Umbilical cord (tissue), 2 donors: ENCODE measurements around the gene LITAFD. TPM values are rescaled to one million over a fixed set of nuclear protein-coding genes. Genes with fewer than 3 reads are reported as not detected.
"Not testable (repeated sequence)": the region's sequence is repeated elsewhere in the genome, so short reads cannot be mapped to it uniquely, and the experiment has no call there.

Source experiments
- DNase-seq: peaks from one replicate; pipeline ENCODE4 v3.0.0-alpha.2; 2015; ENCODE audit warnings: low spot score
- total RNA-seq: library from RNA; depleted of rRNA; stranded (reverse); fragments of >200 nt; gene quantifications from one replicate; pipeline ENCODE4 v1.2.3, GENCODE V29; 2014; ENCODE audit warnings: low replicate concordance; ENCODE audit not compliant: insufficient read depth

LITAFD gene
- total RNA-seq, result 0.48 TPM

DNA sequence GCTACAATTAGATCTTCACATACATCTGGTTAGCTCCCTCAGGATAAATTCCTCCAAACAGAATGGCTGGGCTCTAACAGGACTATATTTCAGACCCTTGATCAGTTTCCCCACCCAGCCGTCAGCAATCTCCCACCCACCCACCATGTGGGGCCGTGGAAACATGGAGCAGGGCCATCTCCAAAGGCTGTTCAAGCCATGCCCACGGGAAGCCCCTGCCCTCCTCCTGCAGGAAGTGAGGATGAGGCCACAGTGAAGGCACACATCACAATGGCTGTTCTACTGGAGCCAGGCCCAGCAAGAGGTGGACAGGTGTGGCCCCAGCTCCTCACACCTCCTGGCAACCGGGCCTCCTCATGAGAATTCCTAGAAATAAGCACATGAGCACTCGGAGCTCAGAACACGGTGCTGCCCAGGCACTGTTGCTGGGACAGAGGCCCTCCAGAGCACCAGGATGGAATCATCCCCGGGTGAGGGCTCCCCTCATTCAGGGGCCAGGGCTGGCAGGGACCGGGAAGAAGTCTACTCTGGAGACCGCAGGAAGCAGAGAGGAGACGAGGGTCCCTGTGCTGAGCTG lies at the start of gene LITAFD:
LITAFD (plus strand) TSS at position 311 of the 577 bp plus-strand sequence. CDS start 2,005 bp downstream, outside the sequence.
- no peak for DNase-seq

DNA sequence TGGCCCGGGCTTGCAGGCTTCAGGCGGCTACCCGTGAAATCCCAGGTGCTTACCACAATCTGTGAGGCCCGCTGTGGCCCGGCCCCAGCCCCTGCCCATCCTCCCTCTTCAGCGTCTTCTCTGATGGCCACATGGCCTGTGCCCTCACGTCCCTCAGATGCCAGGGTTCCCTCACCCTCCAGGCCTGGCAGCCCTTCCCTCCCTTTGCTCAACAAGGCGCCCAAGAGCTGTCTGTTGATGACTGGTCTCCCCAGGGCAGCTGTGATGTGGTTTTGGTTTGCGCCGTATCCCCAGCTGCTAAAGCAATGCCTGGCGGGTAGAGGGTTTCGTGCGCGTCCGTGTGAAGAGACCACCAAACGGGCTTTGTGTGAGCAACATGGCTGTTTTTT lies 49.4 kb upstream of the LITAFD start:
- no peak for DNase-seq

DNA sequence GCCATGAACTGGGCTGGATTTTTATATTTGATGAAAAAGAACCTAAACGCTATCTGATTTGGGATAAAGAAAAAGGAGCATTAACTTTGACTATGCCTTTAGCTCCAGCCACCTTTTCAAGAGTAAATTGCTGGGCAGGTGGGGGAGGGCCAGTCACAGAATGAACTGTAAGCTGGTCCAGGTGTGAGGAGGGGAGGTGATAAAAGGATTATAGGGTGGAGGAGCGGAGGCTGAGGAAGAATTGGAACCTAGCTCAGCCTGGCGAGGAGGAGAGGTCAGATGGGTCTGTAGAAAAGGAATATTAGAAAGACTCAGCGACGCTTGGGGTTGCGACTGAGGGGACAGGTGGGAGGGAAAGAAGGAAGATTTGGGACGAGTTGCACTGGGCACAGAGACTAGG lies 45.4 kb upstream of the LITAFD start:
- not testable (repeated sequence) for DNase-seq

DNA sequence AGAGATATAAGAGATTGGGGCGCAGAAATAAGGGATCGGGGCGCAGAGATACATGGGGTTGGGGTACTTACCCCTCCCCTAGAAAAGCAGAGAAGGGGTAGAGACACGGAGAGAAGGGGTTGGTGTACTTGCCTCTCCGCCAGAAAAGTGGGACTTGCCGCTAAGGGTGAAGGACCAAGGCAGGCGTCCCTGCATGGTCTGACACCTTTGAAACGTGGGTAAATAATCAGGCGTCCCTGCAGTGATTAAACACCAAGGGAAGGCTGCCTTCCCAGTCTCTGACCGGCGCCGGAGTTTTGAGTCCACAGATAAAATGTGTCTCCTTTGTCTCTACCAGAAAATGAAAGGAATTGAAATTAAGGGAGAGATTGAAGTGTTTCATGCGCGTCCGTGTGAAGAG lies 44.6 kb upstream of the LITAFD start:
- DNase-seq, result not testable (repeated sequence)

DNA sequence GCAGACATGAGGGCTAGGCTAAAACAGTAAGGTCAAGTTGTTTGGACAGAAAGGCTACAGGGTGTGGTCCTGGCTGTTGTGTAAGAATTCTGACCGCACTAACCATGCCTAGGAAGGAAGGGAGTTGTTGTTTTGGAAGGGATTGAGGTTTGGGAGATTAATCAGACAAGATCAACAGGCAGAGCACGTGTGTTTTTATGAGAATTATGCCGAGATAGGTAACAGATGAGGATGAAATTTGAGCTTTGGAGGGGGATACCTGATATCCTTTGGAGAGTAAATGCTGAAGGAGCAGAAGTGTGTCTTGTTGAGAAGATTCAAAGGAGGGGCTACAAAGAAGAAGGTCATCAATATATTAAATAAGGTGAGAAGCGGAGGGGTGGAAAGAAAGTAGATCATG lies 40.1 kb upstream of the LITAFD start:
- not testable (repeated sequence) for DNase-seq

DNA sequence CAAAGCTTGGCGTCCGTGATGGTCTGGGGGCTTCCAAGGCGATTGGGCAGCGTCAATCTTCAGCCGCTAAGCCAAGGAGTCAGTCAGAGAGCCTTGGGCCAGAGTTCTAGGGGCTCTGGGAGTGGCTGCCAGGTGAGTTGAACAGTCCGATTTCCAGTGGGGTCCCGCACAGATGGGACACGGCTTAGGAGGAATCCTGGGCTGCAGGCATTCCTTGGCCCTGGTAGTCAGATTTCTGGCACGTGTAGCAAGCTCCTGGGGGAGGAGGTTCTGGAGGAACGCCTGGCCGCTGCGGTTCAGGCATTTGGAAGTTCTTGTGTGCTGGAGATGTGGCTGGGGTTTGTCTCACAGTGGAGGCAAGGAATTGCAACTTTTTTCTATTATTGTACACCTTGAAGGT lies 38.9 kb upstream of the LITAFD start:
- DNase-seq, result not testable (repeated sequence)

DNA sequence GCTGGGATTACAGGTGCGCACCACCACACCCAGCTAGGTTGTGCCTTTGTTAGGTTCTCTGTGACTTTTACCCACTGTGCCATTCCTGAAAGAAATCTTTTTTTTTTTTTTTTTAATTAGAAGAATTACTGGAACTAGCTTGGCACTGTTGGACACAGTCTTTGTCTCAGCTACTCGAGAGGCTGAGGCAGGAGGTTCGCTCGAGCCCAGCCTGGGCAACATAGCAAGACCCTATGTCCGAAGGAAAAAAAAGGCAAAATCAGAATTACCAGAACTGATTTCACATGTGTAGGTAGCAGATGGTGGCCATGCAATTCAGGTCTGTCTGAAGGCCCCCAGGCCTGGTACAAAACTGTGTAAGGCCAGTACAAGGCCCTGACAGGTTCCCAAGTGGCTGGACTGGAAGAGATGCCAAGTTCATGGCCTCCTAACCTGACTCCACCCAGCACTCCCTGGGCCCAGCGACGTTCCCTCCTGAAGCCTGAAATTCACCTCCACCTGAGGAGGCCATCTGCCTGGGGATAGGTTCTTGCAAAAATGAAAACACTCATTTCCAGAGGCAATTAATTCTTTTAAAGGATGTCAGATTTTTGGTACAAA lies 36.4 kb upstream of the LITAFD start:
- no peak for DNase-seq

DNA sequence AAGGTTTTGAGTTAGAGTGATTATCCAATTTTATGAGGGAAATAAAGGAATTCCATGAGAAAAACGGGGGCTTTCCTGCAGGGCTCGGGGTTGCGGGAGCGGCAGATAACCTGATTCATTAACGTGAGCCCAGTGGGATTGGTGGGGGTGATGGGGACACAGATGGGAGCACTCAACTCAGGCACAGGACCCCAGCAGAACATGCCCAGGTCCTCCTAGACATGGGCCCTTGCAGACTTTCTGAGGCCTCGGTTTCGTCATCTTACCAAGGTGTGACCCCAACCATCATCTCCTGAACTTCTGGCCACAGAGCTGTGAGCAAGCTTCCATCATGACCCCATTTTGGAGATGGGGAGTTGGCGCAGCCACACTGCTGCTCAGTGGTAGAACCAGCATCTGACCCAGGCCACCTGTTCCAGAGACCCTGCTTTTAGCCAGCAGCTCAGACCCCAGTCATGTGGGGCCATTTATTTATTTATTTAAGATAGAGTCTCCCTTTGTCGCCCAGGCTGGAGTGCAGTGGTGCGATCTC lies 35.7 kb upstream of the LITAFD start:
- DNase-seq, result no peak

DNA sequence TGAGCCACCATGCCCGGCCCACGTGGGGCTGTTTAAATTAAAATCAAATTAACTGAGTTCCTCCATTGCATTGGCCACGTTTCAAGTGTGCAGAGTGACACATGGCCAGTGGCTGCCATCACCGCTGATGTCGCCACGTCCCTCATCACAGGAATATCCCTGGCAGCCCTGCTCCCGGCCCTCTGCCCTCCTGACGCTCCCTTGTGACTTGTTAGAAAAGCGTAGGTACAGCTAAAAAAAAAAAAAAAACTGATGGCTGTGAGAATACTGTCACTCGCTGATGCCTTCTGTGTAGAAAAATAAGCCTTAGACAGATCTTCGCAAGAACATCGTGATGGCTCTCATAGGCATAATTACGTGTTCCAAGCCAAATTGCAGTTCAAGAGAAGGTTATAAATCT lies 35.0 kb upstream of the LITAFD start:
- DNase-seq, result no peak

DNA sequence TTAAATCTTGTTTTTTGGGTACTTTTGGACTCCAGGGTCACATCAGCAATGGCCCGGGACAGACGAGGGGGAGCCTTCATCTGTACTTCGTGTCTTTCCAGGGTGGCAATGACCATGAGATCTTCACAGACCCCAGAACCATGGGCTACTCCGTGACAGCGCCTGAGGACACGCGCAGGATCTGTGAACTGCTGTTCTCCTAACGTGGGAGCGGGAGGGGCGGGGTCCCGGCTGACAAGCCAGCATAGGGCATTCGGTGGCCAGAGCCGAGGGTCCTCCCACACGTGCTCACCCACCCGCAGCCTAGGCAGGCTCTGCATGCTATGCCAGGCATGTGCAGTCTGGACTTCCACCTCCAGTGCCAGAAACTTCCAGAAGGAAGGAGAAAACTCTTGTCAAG lies 34.5 kb upstream of the LITAFD start:
- DNase-seq, result no peak

DNA sequence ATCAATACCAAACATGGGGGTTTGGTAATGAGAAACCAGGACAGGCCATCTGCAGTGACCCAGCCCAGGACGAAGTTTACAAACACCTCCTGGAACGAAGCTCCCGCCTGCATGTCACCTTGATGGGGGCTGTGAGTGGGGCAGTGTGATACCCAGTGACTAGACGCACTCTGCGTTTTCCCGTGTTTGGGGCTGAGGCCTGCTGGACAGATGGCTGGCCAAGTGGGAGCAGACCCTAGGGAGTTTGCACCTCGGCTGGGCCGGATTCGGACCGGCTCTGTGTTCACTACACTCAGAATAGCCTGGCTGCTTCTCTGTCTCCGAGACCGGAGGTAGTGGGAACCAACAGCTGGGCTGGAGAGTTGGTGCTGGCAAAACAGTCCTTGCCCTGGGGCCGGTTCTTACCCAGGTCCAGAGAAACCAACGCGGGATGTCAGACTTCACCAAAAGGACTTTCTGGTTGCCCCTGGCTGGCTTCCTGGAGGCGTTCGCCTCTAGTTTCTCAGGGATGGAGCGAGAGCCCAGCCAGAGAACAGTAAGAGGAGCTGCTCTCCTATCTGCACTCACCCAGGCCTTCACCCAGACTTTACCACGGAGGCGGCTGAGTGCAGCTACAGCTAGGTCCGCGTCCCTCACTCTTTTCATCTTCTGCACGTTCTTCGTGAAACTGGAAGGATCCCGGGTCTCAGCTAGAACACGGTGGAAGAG lies 33.8 kb upstream of the LITAFD start:
- DNase-seq, result no peak

DNA sequence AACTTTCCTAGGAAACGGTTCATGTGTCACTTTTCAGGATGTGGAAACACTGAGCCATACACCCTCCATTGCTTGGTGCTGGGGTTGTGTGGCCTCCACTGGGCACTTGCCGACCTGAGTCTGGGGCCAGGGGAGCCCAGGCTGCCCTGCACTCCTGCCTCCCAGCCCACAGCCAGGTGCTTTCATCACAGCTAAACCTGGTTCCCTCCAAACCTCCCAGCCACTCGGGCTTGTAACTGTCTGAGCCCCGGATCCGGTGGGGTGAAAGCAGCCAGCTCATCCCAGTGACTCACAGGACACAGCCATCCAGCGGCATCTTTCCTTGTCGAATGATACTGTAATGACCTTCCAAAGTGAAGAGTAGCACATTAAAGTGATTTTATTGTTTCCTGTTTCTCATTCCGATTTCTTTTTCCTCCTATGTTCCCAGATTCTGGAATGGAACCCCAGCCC lies 33.2 kb upstream of the LITAFD start:
- DNase-seq, result no peak

DNA sequence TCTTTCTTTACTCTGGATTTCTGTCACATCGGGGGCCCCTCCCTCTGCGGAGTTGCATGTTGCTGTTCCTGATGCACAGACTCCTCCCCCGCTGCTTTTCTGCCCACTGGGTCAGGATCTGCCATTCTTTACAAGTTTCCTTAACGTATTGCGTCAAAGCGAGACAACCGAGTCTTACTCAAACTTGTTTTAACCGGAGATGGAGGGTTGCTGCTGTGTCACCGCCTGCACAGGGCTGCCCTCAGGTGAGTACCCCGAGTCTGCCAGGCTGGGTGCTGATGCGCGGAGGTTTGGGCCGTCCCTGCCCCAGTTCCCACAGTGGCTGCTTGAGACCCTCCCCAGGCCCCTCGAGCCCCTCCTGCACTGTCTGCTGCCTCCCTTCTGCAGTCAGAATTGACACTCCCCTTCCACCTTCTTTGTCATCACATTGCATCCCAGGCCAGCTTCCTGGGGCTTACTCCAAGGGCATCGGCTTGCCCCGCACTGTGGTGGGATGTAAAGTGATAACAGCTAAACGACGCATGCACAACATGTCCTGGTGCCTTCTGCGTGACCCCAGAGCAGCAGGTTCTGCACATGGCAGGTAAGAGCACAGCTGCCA lies 32.6 kb upstream of the LITAFD start:
- DNase-seq, result no peak

DNA sequence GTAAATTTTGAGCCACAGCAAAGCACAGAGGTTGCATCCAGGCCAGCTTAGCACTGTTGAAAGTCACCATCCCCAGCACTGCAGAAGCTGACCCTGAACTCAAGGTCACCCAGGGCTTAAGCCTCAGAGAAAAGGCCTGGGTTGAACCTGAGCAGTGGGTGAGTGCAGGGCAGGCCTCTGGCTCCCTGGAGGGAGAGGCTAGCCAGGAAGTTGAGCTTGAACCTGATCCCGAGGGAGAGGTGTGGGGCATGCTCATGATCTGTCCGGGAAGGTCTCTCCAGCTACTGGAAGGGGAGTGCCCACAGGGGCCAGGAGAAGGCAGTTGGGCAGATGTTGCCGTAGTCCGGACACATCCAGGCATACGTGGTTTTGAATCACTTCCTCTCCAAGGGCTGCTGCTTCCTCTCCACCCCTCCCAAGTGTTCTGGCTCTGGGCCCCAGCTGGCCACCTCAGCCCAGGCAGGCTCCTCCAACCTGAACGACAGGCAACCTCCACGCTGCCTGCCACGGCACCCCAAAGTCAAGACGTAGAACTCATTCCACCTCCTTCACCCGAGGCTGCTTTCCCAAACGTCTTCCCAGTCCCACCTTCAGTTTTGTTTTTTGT lies 31.8 kb upstream of the LITAFD start:
- DNase-seq, result no peak

DNA sequence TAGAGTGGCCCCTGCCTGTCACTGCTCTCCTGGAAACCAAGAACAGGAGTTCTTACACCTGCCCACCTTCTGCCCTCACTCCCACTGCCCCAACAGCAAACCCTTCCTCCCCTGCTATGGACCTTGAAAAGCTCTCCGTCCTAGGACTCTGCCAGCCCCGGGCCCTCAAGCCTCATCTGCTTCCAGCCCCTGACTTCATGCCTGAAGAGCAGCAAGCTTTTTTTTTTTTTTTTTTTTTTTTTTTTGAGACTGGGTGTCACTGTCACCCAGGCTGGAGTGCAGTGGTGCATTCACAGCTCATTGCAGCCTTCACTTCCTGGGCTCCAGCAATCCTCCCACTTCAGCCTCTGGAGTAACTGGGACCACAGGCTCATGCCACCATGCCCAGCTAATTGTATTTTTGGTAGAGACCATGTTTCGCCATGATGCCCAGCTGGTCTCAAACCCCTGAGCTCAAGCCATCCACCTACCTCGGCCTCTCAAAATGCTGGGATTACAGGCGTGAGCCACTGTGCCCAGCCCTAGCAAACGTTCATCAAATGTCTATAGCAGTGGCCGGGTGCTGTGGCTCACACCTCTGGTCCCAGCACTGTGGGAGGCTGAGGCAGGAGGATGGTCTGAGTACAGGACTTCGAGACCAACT lies 30.3 kb upstream of the LITAFD start:
- no peak for DNase-seq

DNA sequence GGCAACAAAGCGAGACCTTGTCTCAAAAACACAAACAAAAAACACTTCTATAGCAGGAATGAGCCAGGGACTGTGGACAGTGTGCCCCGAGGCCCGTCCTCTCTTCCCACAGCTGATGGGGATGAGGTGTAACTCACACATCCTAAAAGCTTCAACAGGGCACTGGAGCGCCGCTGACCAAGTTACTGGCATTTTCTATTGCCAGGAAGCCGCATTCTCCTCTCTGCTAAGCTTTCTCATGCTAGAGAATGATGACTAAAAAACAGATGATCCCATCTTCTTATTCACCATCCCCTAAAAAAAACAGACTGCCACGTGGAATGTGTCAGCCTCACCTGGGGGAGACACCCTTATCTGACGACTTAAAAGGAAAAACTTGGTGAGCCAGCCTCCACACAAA lies 29.6 kb upstream of the LITAFD start:
- no peak for DNase-seq

DNA sequence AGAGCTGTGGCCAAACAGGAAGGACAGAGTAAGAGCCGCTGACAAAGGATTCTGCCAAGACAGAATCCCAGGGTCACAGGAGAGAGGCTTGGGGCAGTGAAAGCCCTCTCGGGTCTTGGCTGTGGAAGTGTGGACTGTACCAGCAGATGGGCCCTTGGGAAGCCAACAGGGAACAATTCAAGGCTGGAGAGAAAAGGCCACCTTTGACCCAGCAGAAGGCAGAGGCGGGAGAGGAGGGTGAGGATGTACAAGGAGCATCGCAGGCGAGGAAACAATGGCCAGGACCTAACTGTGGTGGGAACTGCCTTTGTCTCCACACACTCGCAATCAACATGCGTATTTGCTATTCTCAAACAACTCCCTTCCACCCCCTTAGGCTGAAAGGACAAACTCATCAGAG lies 29.0 kb upstream of the LITAFD start:
- no peak for DNase-seq

DNA sequence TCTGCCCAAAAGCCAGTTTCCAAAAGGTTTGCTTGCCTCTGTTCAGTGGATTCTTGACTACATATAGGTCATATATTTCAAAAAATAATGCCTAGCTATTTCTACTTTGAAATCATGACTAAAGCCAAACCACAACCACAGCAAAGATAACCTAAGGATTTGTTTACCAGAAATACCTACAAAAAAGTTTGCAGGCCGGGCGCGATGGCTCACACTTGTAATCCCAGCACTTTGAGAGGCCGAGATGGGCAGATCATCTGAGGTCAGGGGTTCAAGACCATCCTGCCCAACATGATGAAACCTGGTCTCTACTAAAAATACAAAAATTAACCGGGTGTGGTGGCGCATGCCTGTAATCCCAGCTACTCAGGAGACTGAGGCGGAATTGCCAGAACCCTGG lies 28.5 kb upstream of the LITAFD start:
- DNase-seq, result no peak

DNA sequence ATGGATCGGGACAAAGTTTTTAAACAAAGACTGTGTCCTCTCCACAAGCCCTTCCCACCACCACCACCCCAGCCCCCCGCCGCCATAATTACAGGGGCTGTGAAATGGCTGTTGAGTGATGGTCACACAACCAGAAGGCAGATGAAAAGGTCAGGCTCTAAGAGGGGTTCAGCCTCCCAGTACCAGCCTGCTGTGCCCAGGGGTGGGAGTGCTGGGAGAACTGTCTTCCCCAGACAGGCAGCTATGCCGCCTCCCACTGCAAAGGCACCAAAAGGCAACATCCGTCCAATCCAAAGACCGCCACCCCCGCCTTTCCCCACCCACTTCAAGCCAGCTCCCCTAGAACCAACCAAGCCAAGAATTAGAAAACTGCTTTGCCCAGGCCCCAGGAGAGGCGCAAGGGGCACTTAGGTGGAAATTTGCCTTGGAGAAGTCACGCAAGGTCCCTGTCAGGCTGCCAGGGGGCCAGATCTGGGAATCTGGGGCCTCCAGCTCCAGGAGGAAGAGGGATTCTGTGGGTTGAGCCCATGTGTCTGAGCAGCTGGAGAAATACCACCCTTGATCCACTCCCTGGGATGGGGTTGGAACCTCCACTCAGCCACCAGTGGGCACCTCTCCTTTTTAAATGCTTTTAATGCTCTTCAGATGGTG lies 27.7 kb upstream of the LITAFD start:
- DNase-seq, result no peak

DNA sequence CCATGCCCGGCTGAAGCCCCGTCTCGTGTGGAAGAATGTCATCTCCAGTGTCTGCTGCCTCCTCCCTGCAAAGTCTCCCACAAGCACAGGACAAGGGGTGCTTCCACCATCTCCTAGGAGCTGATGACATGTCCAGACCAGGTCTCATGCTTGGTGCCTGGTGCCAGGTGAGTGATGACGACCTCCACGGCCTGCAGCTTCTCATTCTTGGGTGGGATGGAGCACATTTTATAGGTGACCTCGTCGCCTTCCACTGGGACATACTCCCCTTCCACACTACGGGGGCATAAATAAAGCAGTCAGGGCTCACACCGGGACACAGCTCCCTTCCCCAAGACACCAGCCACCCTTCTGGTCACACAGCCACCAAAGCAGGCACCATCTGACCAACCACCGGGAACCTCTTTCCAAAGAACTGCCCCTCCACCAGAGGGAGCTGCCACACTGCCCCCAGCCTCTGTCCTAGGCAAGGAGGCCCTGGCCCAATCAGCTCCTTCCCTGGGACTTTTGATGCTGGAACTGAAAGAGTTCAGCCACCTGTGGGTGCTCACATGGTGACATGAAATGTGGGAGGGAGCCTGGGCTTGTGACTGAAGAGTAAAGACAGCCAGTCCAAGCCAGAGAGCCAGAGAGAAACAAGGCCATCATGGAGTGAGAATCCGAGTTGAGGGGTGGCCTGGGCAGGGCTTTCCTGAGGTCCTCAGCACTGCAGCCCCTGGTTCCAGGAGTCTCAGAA lies 26.9 kb upstream of the LITAFD start:
- no peak for DNase-seq
